ENCODE results near the gene SLAMF6. TPM values are rescaled to one million over a fixed set of nuclear protein-coding genes. Genes with fewer than 3 reads are reported as not detected.
"Not testable (repeated sequence)": the region's sequence is repeated elsewhere in the genome, so short reads cannot be mapped to it uniquely, and the experiment has no call there.

Gene SLAMF6
- total RNA-seq, 1 donor from 2014 or later = not detected

DNA sequence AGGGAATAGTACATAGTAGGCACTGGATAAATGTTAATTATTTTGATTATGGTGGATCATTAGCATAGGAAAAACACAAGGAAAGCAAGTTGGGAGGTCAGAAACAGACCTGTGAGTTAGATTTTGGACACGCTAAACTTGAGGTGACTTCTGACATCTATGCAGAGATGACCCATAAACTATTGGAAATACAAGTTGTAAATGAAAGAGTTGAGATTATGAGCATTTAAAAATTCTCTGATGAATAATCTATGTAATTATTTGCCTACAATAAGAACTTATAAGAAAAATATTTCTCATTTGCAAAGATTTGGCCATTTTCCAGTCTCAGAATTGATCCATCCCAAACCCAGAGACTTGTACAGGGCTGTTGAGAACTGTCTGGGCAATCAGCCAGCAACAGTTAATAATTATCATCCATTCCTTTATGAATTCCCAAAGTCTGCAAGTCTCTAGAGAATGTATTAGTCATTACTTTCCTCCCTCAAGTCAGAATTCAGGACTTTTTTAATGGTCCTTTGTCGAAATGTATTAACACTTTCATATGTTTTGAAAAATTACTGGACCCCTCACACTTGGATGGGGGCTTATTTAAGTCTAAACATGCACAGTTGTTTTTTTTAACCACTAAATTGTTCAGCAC lies 19.4 kb upstream of the SLAMF6 start:
- no peak for DNase-seq (ENCODE audit: low read depth)

DNA sequence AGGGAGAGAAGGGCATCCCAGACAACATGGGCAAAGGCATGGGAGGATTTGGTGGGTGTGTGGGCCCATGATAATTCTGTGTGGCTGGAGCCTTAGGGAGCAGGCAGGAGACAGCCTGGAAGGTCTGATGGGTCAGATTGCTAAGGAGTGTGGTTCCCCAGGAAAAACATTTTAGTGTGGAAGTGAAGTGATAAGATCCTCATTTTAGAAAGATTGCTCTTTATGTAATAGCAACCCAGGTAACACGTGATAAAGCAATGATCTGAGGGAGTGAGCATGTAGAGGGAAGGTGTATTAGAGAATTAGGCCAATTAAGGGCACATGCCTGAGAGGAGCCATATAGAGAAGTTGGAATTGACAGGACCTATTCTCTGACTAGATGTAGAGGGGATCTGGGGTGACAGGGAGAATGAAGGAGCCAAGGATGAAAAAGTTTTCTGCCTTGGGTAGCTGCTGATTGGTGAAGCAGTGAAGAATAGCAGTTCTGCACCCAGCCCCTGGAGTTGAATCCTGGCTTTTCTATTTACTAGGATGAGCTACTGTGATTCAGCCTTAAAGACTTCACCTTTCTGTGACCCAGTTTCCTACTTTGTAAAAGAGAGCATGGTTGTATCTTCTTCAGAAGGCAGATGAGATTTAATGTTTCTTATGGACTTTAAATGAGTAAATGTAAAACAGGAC lies 18.7 kb upstream of the SLAMF6 start:
- DNase-seq (ENCODE audit: low read depth) = no peak

DNA sequence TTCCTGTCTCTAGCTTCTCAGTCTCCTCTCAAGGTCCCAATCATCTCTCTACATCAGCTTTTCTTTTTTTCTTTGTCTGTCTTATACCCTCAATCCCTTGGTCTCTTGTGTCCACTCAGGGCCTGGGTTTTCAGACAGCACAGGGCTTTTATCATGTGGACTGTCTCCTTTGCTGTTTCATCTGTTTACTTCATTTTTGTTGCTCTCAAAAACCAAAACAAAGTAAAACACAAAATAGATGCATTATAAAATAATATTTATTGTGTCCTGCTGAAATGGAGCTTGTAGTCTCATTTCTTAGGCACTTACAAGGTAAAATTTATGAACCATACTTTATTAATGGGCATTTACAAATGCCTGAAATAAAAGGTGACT lies 17.8 kb upstream of the SLAMF6 start:
- DNase-seq (ENCODE audit: low read depth) = no peak

DNA sequence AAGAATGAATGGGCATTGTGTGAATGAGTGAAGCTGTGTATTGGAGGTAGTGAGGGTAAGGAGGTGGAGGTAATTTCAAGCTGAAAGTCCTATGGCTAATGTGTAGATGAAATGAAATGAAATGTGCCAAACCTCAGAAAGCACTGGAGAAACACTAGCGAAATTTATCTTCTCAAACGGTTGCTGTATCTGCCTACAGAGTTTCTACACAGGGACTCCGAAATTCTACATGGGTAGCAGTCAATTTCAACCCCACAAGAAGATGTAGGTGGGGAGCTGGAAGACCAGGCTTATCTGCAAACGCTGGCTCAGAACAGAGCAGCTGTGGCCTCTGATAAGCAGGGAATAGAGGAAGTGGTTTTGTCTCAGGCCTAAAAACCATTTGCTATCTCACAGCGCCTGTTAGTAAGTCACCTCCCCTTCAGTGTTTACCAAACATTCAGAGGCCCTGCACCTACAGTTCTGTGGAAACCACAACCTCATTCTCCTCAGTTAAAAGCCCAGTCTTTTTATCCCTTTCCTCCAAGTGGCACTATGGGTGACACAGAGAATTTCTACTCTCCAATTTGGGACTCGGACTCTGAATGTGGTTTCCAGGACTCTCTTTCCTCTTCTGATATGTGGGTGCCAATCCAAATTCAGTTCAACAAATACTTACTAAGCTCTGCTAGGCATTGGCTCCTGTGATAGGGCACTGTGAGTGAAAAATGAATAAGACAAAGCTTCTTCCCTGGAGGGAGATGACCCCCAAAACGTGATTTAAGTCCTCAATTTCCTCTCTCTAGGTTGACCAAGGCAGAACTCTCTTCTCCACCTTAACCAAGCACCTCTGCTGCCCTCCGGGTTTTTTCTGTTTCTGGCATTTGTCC lies 17.2 kb upstream of the SLAMF6 start:
- no peak for DNase-seq (ENCODE audit: low read depth)

- DNase-seq (ENCODE audit: low read depth) = no peak
Measured at GRCh38 chr1:160539684-160539989, 16.6 kb upstream of the SLAMF6 start.

- no peak for DNase-seq (ENCODE audit: low read depth)
Measured at GRCh38 chr1:160538985-160539651, 16.1 kb upstream of the SLAMF6 start.

DNA sequence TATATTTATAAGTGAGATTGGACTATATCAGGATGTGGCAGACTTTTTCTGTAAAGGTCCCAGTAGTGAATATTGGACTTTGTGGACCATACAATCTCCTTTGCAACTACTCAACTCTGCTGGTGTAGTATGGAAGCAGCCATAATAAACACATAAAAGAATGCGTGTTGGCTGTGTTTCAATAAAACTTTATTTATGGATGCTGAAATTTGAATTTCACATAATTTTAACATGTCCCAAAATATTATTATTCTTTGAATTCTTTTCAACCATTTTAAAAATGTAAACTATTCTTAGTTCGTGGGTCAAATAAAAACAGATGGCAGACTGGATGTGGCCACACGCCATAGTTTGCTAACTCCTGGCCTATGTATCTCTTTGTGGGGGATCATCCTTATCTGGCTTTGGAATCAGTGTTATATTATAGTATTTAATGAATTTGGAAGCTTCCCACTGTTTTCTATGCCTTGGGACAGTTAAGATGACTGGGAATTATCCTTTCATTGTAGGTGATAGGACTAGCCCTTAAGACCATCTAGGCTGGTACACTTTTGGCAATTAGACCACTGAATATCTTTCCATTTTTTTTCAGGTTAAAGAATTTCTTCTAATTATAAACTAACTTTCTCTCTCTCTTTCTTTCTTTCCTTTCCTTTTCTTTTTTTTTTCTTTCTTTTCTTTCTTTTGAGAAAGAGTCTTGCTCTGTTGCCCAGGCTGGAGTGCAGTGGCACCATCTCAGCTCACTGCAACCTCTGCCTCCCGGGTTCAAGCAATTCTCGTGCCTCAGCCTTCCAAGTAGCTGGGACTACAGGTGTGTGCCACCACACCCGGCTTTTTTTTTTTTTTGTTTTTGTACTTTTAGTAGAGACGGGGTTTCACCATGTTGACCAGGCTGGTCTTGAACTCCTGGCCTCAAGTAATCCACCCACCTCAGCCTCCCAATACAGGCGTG lies 14.9 kb upstream of the SLAMF6 start:
- DNase-seq (ENCODE audit: low read depth) = no peak

GRCh38 chr1:160534823-160535605 lies 12.0 kb upstream of the SLAMF6 start:
- DNase-seq (ENCODE audit: low read depth) = no peak

GRCh38 chr1:160532557-160532813 lies 9.4 kb upstream of the SLAMF6 start:
- DNase-seq (ENCODE audit: low read depth) = not testable (repeated sequence)

- not testable (repeated sequence) for DNase-seq (ENCODE audit: low read depth)
Measured at GRCh38 chr1:160531809-160532556, 8.9 kb upstream of the SLAMF6 start.

GRCh38 chr1:160529401-160529952 lies 6.4 kb upstream of the SLAMF6 start:
- DNase-seq (ENCODE audit: low read depth) = not testable (repeated sequence)

GRCh38 chr1:160523789-160524188 lies 734 bp upstream of the SLAMF6 start:
- DNase-seq (ENCODE audit: low read depth) = not testable (repeated sequence)

DNA sequence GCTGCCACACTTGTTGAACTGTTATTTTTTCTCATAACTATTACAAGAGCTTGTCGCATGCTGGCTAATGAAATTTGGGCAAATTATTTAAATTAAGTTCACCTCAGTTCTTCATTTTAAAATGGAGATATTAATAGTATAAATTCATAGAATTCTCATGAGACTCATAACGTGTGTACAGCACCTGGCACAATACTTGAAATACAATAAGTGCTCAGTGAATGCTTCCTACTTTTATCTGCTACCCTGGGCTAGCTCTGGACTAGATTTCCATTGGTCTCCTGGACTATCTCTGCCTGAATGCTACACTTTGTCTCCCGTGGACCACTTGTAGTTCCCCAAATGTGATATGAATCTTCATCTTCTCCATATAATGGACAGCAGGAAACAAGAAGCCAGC lies 919 bp downstream of the SLAMF6 start:
- no peak for DNase-seq (ENCODE audit: low read depth)

DNA sequence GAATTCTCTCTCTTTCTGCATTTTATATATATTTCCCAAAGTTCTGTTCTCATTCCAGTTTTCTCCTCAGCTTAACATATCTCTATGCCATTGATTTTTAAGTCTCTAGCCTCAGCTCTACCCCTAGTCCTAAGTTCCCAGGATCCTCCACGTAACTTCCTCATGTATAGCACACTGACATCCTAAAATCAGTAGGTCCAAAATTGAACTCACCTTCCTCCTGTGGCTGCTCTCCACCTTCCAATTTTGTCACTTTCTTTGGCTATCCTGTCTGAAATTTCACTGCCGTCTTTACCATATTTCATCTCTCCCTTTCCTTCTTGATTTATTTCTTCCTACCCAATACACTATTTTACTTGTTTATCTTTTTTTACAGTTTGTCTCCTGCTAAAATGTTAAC lies 1.5 kb downstream of the SLAMF6 start:
- DNase-seq (ENCODE audit: low read depth) = no peak

DNA sequence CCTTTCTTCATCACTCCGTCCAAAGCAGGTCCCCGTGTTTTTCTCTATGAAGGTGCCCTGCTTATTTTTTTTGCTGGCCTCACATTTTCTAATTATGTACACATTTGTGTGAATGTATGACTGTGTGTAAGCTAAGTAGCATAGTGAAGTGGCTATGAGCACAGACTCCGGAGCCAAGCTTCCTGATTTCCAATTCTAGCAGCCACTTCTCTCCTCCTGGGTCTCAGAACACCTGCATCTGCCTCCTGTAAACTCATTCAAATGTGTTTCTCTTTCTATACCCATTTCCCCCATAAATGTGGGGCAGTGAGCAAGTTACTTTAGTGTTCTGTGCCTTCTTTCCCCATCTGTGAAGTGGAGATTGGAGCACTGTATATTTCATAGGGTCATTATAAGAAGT lies 2.1 kb downstream of the SLAMF6 start:
- DNase-seq (ENCODE audit: low read depth) = no peak

DNA sequence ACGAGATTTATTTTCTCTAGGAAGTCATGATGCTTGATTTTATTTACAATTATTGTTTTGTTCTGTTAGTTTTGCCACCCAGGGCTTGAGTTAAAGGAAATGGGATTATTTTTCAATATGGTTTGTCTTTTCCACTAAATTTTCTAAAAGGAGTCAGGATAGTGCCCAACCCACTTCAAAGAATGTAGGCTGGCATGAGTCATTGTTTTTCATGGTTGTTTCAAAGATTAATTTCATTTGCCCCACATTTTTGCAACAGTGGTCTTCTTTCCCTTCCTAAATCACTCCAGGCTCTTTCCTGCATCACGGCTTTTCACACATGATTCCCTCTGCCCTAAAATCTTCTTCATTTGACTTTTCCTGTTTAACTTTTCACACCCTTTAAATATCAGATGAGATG lies 2.5 kb downstream of the SLAMF6 start:
- no peak for DNase-seq (ENCODE audit: low read depth)

GRCh38 chr1:160519642-160520435 lies 3.2 kb downstream of the SLAMF6 start:
- no peak for DNase-seq (ENCODE audit: low read depth)

DNA sequence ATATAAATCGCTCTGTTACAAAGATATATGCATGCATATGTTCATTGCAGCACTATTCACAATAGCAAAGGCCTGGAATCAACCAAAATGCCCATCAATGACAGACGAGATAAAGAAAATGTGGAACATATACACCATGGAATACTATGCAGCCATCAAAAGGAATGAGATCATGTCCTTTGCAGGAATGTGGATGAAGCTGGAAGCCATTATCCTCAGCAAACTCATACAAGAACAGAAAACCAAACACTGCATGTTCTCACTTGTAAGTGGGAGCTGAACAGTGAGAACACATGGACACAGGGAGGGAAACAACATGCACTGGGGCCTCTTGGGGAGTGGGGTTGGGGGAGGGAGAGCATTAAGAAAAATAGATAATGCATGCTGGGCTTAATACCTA lies 5.5 kb downstream of the SLAMF6 start:
- DNase-seq (ENCODE audit: low read depth) = not testable (repeated sequence)
